GM21526 (cell line): ENCODE results near the gene NABP2.
"Not testable (repeated sequence)": the region's sequence is repeated elsewhere in the genome, so short reads cannot be mapped to it uniquely, and the experiment has no call there.

Source experiments
- ATAC-seq: cut with Tn5 transposase; IDR thresholded peaks from one replicate; pipeline ENCODE4 v1.9.1; 2021; ENCODE audit warnings: moderate library complexity; ENCODE audit not compliant: unreplicated experiment, low FRiP score

Gene NABP2

DNA sequence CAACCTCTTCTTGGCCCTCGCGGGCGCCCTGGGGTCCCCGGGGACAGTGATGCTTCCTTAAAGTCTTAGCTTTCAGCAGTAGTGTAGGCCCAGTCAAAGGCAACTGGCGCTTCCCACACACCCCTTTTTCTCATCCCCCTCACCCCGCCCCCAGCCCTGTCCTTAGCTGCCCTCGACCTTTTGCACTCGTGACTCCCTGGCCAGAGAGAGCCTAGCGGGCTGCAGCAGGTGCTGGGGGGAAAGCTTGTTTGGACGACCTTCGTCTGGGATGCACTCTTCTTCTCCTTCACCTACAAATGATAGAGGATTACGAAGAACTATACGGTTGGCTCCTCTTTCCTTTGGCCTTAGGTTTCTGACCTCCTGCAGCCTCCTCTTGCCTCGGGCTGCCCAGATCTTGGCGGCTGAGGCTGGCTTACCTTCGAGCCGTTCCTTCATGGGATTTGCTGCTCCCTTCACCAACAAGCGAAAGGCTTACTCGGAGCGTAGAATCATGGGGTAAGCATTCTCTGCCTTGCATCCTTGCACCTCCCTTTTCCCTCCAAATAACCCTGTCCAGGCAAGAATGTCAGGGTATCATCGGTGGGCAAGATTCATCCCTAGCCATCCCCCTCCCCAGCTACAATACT lies 43.4 kb downstream of the NABP2 start:
- ATAC-seq: no peak

DNA sequence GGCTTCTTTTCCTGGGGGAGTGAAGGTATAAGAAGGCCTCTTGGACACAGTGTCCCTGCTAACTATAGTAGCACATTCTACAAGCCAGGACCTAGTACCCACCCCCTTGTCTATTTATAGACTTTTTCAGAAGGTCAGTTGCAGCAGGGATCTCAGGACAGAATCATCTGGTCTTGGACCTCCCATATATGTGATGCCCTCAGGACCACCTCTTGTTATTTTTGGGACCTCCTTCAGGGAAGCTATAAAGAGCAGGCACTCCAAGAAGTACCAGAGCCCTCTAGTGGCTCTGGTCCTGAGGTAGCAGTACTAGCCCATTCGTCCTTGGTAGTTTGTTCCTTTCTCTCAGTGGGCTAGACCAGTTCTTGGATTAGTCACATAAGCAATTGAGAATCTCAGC lies 46.9 kb downstream of the NABP2 start:
- ATAC-seq: no peak

DNA sequence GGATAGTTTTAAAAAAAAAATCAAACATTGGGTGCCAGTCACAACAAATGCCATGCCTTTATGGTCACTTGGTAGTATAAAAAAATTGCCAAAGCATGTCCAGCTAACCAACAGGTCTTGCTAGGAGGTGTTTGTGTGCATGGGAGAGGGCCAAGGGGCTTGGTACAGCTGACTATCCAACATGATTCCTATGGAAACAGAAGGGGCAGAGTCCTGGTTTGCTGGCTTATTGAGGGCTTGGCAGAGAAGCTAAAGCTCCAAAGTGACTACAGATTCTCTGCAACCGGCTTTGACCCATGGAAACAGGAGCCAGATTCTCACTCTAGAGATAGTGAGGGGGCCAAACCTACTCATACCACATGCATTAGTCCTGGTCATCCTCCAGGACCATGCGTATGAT lies 48.3 kb downstream of the NABP2 start:
- ATAC-seq: not testable (repeated sequence)

DNA sequence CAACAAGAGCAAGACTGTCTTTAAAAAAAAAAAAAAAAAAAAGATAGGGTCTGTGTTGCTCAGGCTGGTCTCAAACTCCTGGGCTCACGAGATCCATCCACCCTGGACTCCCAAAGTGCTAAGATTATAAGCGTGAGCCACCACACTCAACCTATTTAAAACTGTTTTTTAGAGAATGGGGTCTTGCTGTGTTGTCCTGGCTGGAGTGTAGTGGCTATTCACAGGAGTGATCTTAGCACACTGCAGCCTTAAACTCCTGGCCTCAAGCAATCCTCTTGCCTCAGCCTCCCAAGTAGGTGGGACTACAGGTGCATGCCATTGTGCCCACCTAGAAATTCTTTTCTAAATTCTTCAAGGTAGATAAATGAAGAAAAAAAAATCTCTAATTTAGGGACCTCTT lies 50.2 kb downstream of the NABP2 start:
- no peak for ATAC-seq

DNA sequence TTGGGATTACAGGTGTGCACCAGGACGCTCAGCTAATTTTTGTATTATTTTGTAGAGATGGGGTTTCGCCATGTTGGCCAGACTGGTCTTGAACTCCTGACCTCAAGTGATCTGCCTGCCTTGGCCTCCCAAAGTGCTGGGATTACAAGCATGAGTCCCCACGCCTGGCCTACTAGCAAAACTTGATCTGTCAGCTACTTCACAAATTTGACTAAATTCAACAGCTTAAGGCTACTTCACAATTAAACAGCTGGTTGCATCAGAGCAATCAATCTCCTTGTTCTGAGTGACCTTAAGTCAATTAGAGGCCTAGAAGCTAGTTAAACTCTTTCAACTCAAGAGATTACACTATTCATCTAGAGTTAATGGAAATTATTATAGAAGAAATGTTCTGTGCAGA lies 54.8 kb downstream of the NABP2 start:
- ATAC-seq: no peak
